Neural cell (in vitro differentiated cells): ENCODE measurements around the gene RSPRY1. TPM values are rescaled to one million over a fixed set of nuclear protein-coding genes. Genes with fewer than 3 reads are reported as not detected.

Source experiments
- H2AFZ ChIP-seq: fragments of 200-600, 300-800 bp; sonication (generic), shearing (Covaris generic); 2 replicates; pipeline ENCODE4 v1.6.0; 2014; ENCODE audit warnings: low read depth, mild to moderate bottlenecking, antibody characterized with exemption, low read length, moderate library complexity
- H3F3A ChIP-seq: fragments of 200-600 bp; shearing (Covaris generic); 2 replicates; pipeline ENCODE4 v1.6.1; 2016; ENCODE audit warnings: mild to moderate bottlenecking, moderate library complexity, mixed read lengths, antibody characterized with exemption, low read length; ENCODE audit not compliant: insufficient read depth, poor library complexity, severe bottlenecking
- H3K27ac ChIP-seq: fragments of 200-600, 300-800 bp; sonication (generic), shearing (Covaris generic); 2 replicates; pipeline ENCODE4 v1.5.1; 2014; ENCODE audit warnings: mild to moderate bottlenecking, low read length, moderate library complexity
- H3K27me3 ChIP-seq: fragments of 300-800, 200-600 bp; sonication (generic), shearing (Covaris generic); 2 replicates; pipeline ENCODE4 v1.6.0; 2014; ENCODE audit warnings: mild to moderate bottlenecking, low read depth, low read length, moderate library complexity; ENCODE audit not compliant: insufficient read depth
- H3K36me3 ChIP-seq: fragments of 300-800, 200-600 bp; sonication (generic), shearing (Covaris generic); 2 replicates; pipeline ENCODE4 v1.5.1; 2014; ENCODE audit warnings: mild to moderate bottlenecking, antibody characterized with exemption, low read length, moderate library complexity; ENCODE audit not compliant: insufficient read depth
- H3K4me2 ChIP-seq: fragments of 300-800, 200-600 bp; sonication (generic), shearing (Covaris generic); 2 replicates; pipeline ENCODE4 v1.6.0; 2014; ENCODE audit warnings: mild to moderate bottlenecking, low read length
- H3K4me3 ChIP-seq: fragments of 300-800, 200-600 bp; sonication (generic), shearing (Covaris generic); 2 replicates; pipeline ENCODE4 v1.5.1; 2014; ENCODE audit warnings: mild to moderate bottlenecking, low read length, moderate library complexity
- H3K79me2 ChIP-seq: fragments of 200-600 bp; shearing (Covaris generic); replicated peaks from 2 replicates; pipeline ENCODE4 v1.6.0; 2014; ENCODE audit warnings: mild to moderate bottlenecking, low read length, moderate library complexity; ENCODE audit not compliant: insufficient read depth
- H3K9ac ChIP-seq: fragments of 300-800, 200-600 bp; sonication (generic), shearing (Covaris generic); 2 replicates; pipeline ENCODE4 v1.6.1; 2016; ENCODE audit warnings: mild to moderate bottlenecking, low read length, mixed read lengths
- H3K9me2 ChIP-seq: fragments of 200-600 bp; shearing (Covaris generic); 2 replicates; pipeline ENCODE4 v1.6.1; 2016; ENCODE audit warnings: mild to moderate bottlenecking, low read length, mixed read lengths; ENCODE audit not compliant: insufficient read depth
- H3K9me3 ChIP-seq: fragments of 200-600, 300-800 bp; sonication (generic), shearing (Covaris generic); 2 replicates; pipeline ENCODE4 v1.6.1; 2016; ENCODE audit warnings: mild to moderate bottlenecking, mixed run types, low read length, moderate library complexity, mixed read lengths
- H4K20me1 ChIP-seq: fragments of 200-600 bp; shearing (Covaris generic); 2 replicates; pipeline ENCODE4 v1.6.1; 2016; ENCODE audit warnings: mild to moderate bottlenecking, mixed run types; ENCODE audit not compliant: insufficient read depth
- EP300 ChIP-seq: fragments of 450-650 bp; conservative IDR thresholded peaks from 2 replicates; pipeline ENCODE4 v1.6.1; 2014; ENCODE audit warnings: antibody characterized with exemption, mild to moderate bottlenecking, moderate library complexity; ENCODE audit not compliant: poor library complexity, severe bottlenecking
- EZH2 ChIP-seq: fragments of 200-600, 300-800 bp; shearing (Covaris generic), sonication (generic); IDR thresholded peaks from 2 replicates; pipeline ENCODE4 v1.6.1; 2014; ENCODE audit warnings: antibody characterized with exemption, low read length, borderline replicate concordance, mild to moderate bottlenecking; ENCODE audit not compliant: insufficient read depth, poor library complexity, severe bottlenecking
- MXI1 ChIP-seq: fragments of 450-650 bp; conservative IDR thresholded peaks from 2 replicates; pipeline ENCODE4 v1.6.1; 2014; ENCODE audit warnings: antibody characterized with exemption, mild to moderate bottlenecking; ENCODE audit not compliant: poor library complexity, severe bottlenecking
- POLR2AphosphoS5 ChIP-seq: IDR thresholded peaks from 2 replicates; pipeline ENCODE4 v1.6.1; 2012
- RAD21 ChIP-seq: fragments of 450-650 bp; conservative IDR thresholded peaks from 2 replicates; pipeline ENCODE4 v1.6.1; 2014; ENCODE audit warnings: antibody characterized with exemption, mild to moderate bottlenecking, moderate library complexity
- SMC3 ChIP-seq: fragments of 450-650 bp; conservative IDR thresholded peaks from 2 replicates; pipeline ENCODE4 v1.6.1; 2014; ENCODE audit warnings: antibody characterized with exemption, mild to moderate bottlenecking, moderate library complexity; ENCODE audit not compliant: poor library complexity
- TAF1 ChIP-seq: IDR thresholded peaks from 2 replicates; pipeline ENCODE4 v1.6.1; 2012; ENCODE audit warnings: low read depth
- polyA plus RNA-seq: library from polyadenylated mRNA; depleted of rRNA; stranded (reverse); fragments of >200 nt; gene quantifications from 2 replicates; pipeline ENCODE4 v1.2.3, GENCODE V29; 2014
- TF ChIP-seq, protein P1 (sequence below): fragments of 450-650 bp; IDR thresholded peaks from 2 replicates; pipeline ENCODE4 v1.5.1; 2014; ENCODE audit warnings: antibody characterized with exemption, mild to moderate bottlenecking, moderate library complexity; ENCODE audit not compliant: poor library complexity, severe bottlenecking
- TF ChIP-seq, protein P2 (sequence below): IDR thresholded peaks from 2 replicates; pipeline ENCODE4 v1.6.1; 2012; ENCODE audit warnings: borderline replicate concordance

RSPRY1 gene
- polyA plus RNA-seq, 1 donor from 2014 or later: 62.0 TPM

DNA sequence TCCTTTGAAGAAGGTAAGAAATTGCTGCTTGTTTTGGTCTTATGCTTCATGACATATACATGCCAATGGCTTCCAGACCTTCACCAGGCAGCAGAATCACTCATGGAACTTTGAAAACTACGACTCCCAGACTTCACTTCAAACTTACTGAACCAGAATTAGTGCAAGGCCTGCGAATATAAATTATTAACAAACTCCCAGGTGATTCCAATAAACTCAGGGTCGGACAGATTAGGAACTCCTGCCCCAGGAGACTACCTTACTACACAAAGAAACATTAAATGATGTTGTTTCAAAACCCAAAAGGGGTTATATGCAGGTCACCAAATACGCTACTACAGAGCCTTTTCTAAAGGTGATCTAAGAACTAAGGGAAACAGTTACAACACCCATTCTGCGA, 20.6 kb upstream of the RSPRY1 start:
- H3F3A ChIP-seq: peaks cover 5% of the 10 kb centered on the region
- no peak overlapping the region for H3K27ac ChIP-seq

DNA sequence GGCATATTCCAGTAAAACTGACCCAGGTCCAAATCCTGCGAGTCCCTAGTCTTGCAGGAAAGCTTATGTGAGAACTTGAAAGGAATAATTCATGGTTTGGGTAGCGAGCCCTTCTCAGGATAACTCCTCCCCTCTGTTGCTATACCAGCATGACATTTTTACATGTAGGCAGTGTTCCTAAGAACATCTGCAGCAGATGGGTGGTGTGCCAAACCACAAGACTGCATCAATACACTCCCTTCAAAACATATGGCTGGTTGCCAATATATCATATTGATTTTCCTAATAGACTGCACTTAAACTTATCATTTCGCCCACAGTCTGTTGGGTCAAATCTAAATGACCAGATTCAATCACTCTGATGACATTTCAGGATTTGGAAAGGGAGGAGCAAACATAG, 20.2 kb upstream of the RSPRY1 start:
- Histone ChIP-seq H3K27me3 (no peaks in the 10 kb centered on the region), H3K9me2 (no peaks in the 10 kb centered on the region), H2AFZ (no peak overlapping the region), H3K4me2 (no peak overlapping the region), H3K79me2 (no peaks in the 10 kb centered on the region), H3K4me3 (no peak overlapping the region), H4K20me1 (no peaks in the 10 kb centered on the region), H3K36me3 (peaks cover 7% of the 10 kb centered on the region), H3K9me3 (no peaks in the 10 kb centered on the region), H3K27ac (no peak overlapping the region), H3K9ac (no peak overlapping the region), H3F3A (peaks cover 5% of the 10 kb centered on the region)
- TF ChIP-seq, protein P1, sequence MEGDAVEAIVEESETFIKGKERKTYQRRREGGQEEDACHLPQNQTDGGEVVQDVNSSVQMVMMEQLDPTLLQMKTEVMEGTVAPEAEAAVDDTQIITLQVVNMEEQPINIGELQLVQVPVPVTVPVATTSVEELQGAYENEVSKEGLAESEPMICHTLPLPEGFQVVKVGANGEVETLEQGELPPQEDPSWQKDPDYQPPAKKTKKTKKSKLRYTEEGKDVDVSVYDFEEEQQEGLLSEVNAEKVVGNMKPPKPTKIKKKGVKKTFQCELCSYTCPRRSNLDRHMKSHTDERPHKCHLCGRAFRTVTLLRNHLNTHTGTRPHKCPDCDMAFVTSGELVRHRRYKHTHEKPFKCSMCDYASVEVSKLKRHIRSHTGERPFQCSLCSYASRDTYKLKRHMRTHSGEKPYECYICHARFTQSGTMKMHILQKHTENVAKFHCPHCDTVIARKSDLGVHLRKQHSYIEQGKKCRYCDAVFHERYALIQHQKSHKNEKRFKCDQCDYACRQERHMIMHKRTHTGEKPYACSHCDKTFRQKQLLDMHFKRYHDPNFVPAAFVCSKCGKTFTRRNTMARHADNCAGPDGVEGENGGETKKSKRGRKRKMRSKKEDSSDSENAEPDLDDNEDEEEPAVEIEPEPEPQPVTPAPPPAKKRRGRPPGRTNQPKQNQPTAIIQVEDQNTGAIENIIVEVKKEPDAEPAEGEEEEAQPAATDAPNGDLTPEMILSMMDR: no peak
- TF ChIP-seq RAD21 (no peak), EZH2 (no peak), MXI1 (no peak), TAF1 (no peak), POLR2AphosphoS5 (no peak), SMC3 (no peak), EP300 (no peak)
- TF ChIP-seq, protein P2, sequence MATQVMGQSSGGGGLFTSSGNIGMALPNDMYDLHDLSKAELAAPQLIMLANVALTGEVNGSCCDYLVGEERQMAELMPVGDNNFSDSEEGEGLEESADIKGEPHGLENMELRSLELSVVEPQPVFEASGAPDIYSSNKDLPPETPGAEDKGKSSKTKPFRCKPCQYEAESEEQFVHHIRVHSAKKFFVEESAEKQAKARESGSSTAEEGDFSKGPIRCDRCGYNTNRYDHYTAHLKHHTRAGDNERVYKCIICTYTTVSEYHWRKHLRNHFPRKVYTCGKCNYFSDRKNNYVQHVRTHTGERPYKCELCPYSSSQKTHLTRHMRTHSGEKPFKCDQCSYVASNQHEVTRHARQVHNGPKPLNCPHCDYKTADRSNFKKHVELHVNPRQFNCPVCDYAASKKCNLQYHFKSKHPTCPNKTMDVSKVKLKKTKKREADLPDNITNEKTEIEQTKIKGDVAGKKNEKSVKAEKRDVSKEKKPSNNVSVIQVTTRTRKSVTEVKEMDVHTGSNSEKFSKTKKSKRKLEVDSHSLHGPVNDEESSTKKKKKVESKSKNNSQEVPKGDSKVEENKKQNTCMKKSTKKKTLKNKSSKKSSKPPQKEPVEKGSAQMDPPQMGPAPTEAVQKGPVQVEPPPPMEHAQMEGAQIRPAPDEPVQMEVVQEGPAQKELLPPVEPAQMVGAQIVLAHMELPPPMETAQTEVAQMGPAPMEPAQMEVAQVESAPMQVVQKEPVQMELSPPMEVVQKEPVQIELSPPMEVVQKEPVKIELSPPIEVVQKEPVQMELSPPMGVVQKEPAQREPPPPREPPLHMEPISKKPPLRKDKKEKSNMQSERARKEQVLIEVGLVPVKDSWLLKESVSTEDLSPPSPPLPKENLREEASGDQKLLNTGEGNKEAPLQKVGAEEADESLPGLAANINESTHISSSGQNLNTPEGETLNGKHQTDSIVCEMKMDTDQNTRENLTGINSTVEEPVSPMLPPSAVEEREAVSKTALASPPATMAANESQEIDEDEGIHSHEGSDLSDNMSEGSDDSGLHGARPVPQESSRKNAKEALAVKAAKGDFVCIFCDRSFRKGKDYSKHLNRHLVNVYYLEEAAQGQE: no peak

More for the DNA sequence above, 20.6 kb upstream of the RSPRY1 start:
- no peak overlapping the region for H3K9ac ChIP-seq
- no peaks in the 10 kb centered on the region for H3K9me3 ChIP-seq
- no peak overlapping the region for H3K4me3 ChIP-seq
- H3K4me2 ChIP-seq: no peak overlapping the region
- H3K36me3 ChIP-seq: peaks cover 7% of the 10 kb centered on the region
- H2AFZ ChIP-seq: no peak overlapping the region
- H3K27me3 ChIP-seq: no peaks in the 10 kb centered on the region
- H4K20me1 ChIP-seq: no peaks in the 10 kb centered on the region
- TF ChIP-seq, protein P2: no peak
- TF ChIP-seq EP300 (no peak), EZH2 (no peak), MXI1 (no peak)
- no peaks in the 10 kb centered on the region for H3K9me2 ChIP-seq
- H3K79me2 ChIP-seq: no peaks in the 10 kb centered on the region
